ENCODE measurements around the gene MRAP2. TPM values are rescaled to one million over a fixed set of nuclear protein-coding genes. Genes with fewer than 3 reads are reported as not detected.

The MRAP2 gene
- total RNA-seq, 4 donors from 2014 or later: 0.33 to 1.5 (median 0.50) TPM; not detected in 1

GRCh38 chr6:84017709-84018452, 15.7 kb upstream of the MRAP2 start:
- Histone ChIP-seq H3K27ac (no peak overlapping the region), H3K36me3 (no peaks in the 10 kb centered on the region), H3K9me3 (no peaks in the 10 kb centered on the region), H3K4me1 (no peaks in the 10 kb centered on the region), H3K4me3 (replicated peaks in 1 of 3) (no peak overlapping the region), H3K27me3 (no peaks in the 10 kb centered on the region)
- TF ChIP-seq, protein P1, sequence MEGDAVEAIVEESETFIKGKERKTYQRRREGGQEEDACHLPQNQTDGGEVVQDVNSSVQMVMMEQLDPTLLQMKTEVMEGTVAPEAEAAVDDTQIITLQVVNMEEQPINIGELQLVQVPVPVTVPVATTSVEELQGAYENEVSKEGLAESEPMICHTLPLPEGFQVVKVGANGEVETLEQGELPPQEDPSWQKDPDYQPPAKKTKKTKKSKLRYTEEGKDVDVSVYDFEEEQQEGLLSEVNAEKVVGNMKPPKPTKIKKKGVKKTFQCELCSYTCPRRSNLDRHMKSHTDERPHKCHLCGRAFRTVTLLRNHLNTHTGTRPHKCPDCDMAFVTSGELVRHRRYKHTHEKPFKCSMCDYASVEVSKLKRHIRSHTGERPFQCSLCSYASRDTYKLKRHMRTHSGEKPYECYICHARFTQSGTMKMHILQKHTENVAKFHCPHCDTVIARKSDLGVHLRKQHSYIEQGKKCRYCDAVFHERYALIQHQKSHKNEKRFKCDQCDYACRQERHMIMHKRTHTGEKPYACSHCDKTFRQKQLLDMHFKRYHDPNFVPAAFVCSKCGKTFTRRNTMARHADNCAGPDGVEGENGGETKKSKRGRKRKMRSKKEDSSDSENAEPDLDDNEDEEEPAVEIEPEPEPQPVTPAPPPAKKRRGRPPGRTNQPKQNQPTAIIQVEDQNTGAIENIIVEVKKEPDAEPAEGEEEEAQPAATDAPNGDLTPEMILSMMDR (IDR thresholded peaks at IDR 0.05): no peak
- no peak for TF ChIP-seq POLR2A (IDR thresholded peaks at IDR 0.05)
- DNase-seq: no peak
- intact Hi-C loops (cut with DNase I): no loop called here
- WGBS, 2 donors: 81 to 86% methylated on average over 1 of the region's 1 CpG

- DNase-seq: no peak
- intact Hi-C loops (cut with DNase I): no loop called here
- Histone ChIP-seq H3K4me1 (no peaks in the 10 kb centered on the region), H3K4me3 (replicated peaks in 1 of 3) (no peak overlapping the region), H3K27ac (no peak overlapping the region), H3K27me3 (no peaks in the 10 kb centered on the region), H3K36me3 (no peaks in the 10 kb centered on the region), H3K9me3 (no peaks in the 10 kb centered on the region)
- no peak for TF ChIP-seq POLR2A (IDR thresholded peaks at IDR 0.05)
- TF ChIP-seq, protein P1 (IDR thresholded peaks at IDR 0.05): no peak
- 94 to 96% methylated on average over 1 of the region's 1 CpG for WGBS, 2 donors
Observed at GRCh38 chr6:84018453-84019061, 15.0 kb upstream of the MRAP2 start.

- Histone ChIP-seq H3K27me3 (no peaks in the 10 kb centered on the region), H3K9me3 (no peaks in the 10 kb centered on the region), H3K36me3 (no peaks in the 10 kb centered on the region), H3K4me1 (no peaks in the 10 kb centered on the region), H3K4me3 (replicated peaks in 1 of 3) (no peak overlapping the region), H3K27ac (no peak overlapping the region)
- no peak for DNase-seq
- TF ChIP-seq POLR2A (IDR thresholded peaks at IDR 0.05): no peak
- TF ChIP-seq, protein P1 (IDR thresholded peaks at IDR 0.05): no peak
- intact Hi-C loops (cut with DNase I): no loop called here
- WGBS, 2 donors: 26 to 35% methylated on average over 18 to 27 of the region's 28 CpGs
Observed at GRCh38 chr6:84019141-84019841, 14.3 kb upstream of the MRAP2 start.

DNA sequence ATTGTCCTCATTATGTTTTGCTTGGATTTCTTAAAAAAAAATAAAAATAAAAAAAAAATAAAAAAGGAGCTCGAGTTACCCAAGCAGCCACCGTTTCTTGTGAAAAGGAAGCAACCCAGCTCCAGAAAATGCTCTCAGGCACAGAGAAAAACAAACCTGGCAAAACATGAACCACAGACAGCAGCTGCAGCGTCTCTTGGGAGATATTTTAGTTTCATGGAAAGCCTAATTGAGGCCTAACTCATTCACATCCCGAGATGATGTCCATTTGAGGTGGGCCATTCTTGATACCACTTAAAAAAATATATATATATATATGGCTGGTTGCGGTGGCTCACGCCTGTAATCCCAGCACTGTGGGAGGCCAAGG, 13.7 kb upstream of the MRAP2 start:
- no peak for DNase-seq
- WGBS, 2 donors: 47 to 52% methylated on average over 6 of the region's 6 CpGs
- Histone ChIP-seq H3K36me3 (no peaks in the 10 kb centered on the region), H3K27ac (no peak overlapping the region), H3K9me3 (no peaks in the 10 kb centered on the region), H3K27me3 (no peaks in the 10 kb centered on the region), H3K4me3 (replicated peaks in 1 of 3) (no peak overlapping the region), H3K4me1 (no peaks in the 10 kb centered on the region)
- TF ChIP-seq POLR2A (IDR thresholded peaks at IDR 0.05): no peak
- TF ChIP-seq, protein P1 (IDR thresholded peaks at IDR 0.05): no peak
- intact Hi-C loops (cut with DNase I): no loop called here

- no peaks in the 10 kb centered on the region for H3K9me3 ChIP-seq
- H3K27me3 ChIP-seq: no peaks in the 10 kb centered on the region
- H3K4me3 ChIP-seq (replicated peaks in 1 of 3): no peak overlapping the region
- WGBS, 2 donors: 92 to 94% methylated on average over 2 of the region's 2 CpGs
- TF ChIP-seq, protein P1 (IDR thresholded peaks at IDR 0.05): no peak
- TF ChIP-seq POLR2A (IDR thresholded peaks at IDR 0.05): no peak
- no peaks in the 10 kb centered on the region for H3K4me1 ChIP-seq
- no peak for DNase-seq
- H3K36me3 ChIP-seq: no peaks in the 10 kb centered on the region
- no peak overlapping the region for H3K27ac ChIP-seq
- intact Hi-C loops (cut with DNase I): no loop called here
Observed at GRCh38 chr6:84021625-84022024, 11.9 kb upstream of the MRAP2 start.
